A673 (cell line): ENCODE results near the gene AMMECR1. TPM values are rescaled to one million over a fixed set of nuclear protein-coding genes. Genes with fewer than 3 reads are reported as not detected.
A peak's percentile ranks its signal among the peaks of the same experiment; 100 is the strongest.

ENCODE experiments used
- BruUV-seq: library from RNA; stranded (reverse); fragments of 400-500 nt; replicated peaks from 2 replicates; lab custom pipeline; 2021; lab: Mats Ljungman, UMichigan
- CTCF ChIA-PET: fragments of 300-600 bp; sonication (Branson Sonifier 250); formaldehyde crosslinking; loops from one replicate; lab custom pipeline; 2022; ENCODE audit warnings: antibody characterized with exemption; lab: Charles Lee
- POLR2A ChIA-PET: fragments of 300-600 bp; sonication (Branson Sonifier 250); formaldehyde crosslinking; loops from one replicate; lab custom pipeline; 2022; ENCODE audit warnings: antibody characterized with exemption; ENCODE audit not compliant: low non-redundant PET; lab: Charles Lee
- DNase-seq: peaks from one replicate; pipeline ENCODE4 v3.0.0-alpha.2; 2015; ENCODE audit warnings: low spot score
- H3K27ac ChIP-seq: fragments of 200-600 bp; sonication (generic); 2 replicates; pipeline ENCODE4 v1.5.1; 2016; ENCODE audit warnings: mixed run types, low read depth, mild to moderate bottlenecking, mixed read lengths, antibody characterized with exemption, low read length; ENCODE audit not compliant: poor library complexity, severe bottlenecking
- H3K27me3 ChIP-seq: fragments of 200-600 bp; sonication (generic); replicated peaks from 2 replicates; pipeline ENCODE4 v1.6.1; 2017; ENCODE audit warnings: mixed run types, low read depth, mild to moderate bottlenecking, mixed read lengths, antibody characterized with exemption, low read length; ENCODE audit not compliant: insufficient read depth, poor library complexity
- H3K36me3 ChIP-seq: fragments of 200-600 bp; sonication (generic); 2 replicates; pipeline ENCODE4 v1.6.1; 2016; ENCODE audit warnings: mixed run types, mild to moderate bottlenecking, mixed read lengths, antibody characterized with exemption, low read length; ENCODE audit not compliant: insufficient read depth, poor library complexity, severe bottlenecking
- H3K4me1 ChIP-seq: fragments of 200-600 bp; sonication (generic); 2 replicates; pipeline ENCODE4 v1.6.1; 2017; ENCODE audit warnings: mixed run types, mild to moderate bottlenecking, mixed read lengths, antibody characterized with exemption, low read length; ENCODE audit not compliant: insufficient read depth, poor library complexity, severe bottlenecking
- H3K4me3 ChIP-seq: fragments of 200-600 bp; sonication (generic); 2 replicates; pipeline ENCODE4 v1.5.1; 2016; ENCODE audit warnings: low read depth, mixed run types, mild to moderate bottlenecking, mixed read lengths, low read length; ENCODE audit not compliant: poor library complexity, severe bottlenecking
- H3K9me3 ChIP-seq: fragments of 200-600 bp; sonication (generic); 2 replicates; pipeline ENCODE4 v1.6.1; 2016; ENCODE audit warnings: mixed run types, low read depth, mild to moderate bottlenecking, mixed read lengths, antibody characterized with exemption, low read length; ENCODE audit not compliant: poor library complexity, severe bottlenecking
- CTCF ChIP-seq: fragments of 300-800, 200-600 bp; sonication (generic); conservative IDR thresholded peaks from 2 replicates; pipeline ENCODE4 v1.5.1; 2017; ENCODE audit warnings: low read depth, mild to moderate bottlenecking, antibody characterized with exemption, low read length, moderate library complexity, mixed read lengths
- EZH2 ChIP-seq: fragments of 200-600 bp; sonication (generic); IDR thresholded peaks from 2 replicates; pipeline ENCODE4 v1.6.1; 2017; ENCODE audit warnings: borderline replicate concordance, low read depth, mild to moderate bottlenecking, mixed read lengths, antibody characterized with exemption, low read length; ENCODE audit not compliant: poor library complexity, severe bottlenecking
- intact Hi-C: fragments of 100-400 bp; cut with micrococcal nuclease; formaldehyde crosslinking; loops from one replicate; pipeline ENCODE4 v1.10.0; 2022; ENCODE audit not compliant: unreplicated experiment
- total RNA-seq: library from RNA; stranded (reverse); gene quantifications from 2 replicates; pipeline ENCODE4 v1.2.3, GENCODE V29; 2021

Gene AMMECR1
- total RNA-seq, 1 experiment from 2014 or later: 13.0 TPM

- Histone ChIP-seq H3K4me1 (peaks cover 18% of the 10 kb centered on the region), H3K4me3 (no peak overlapping the region), H3K27me3 (no peaks in the 10 kb centered on the region), H3K9me3 (peaks cover 8% of the 10 kb centered on the region), H3K27ac (peak overlapping the region; percentile 57), H3K36me3 (no peaks in the 10 kb centered on the region)
- DNase-seq: peak; percentile 52
- POLR2A ChIA-PET: no interaction called here
- TF ChIP-seq CTCF (no peak), EZH2 (no peak)
- CTCF ChIA-PET: no interaction called here
- intact Hi-C loops: no loop called here
- no TSS peak for BruUV-seq
These were observed 129.0 kb downstream of the AMMECR1 start for GRCh38 chrX:110188701-110189558.

- intact Hi-C loops: no loop called here
- peaks cover 7% of the 10 kb centered on the region for H3K4me1 ChIP-seq
- no peak overlapping the region for H3K27ac ChIP-seq
- CTCF ChIA-PET: no interaction called here
- no peaks in the 10 kb centered on the region for H3K36me3 ChIP-seq
- H3K4me3 ChIP-seq: no peak overlapping the region
- no peaks in the 10 kb centered on the region for H3K27me3 ChIP-seq
- no TSS peak for BruUV-seq
- TF ChIP-seq CTCF (no peak), EZH2 (no peak)
- no peak for DNase-seq
- POLR2A ChIA-PET: no interaction called here
- H3K9me3 ChIP-seq: peaks cover 8% of the 10 kb centered on the region
These were observed 134.6 kb downstream of the AMMECR1 start for GRCh38 chrX:110183314-110183713.

GRCh38 chrX:110182865-110183264, 135.0 kb downstream of the AMMECR1 start:
- Histone ChIP-seq H3K9me3 (peaks cover 8% of the 10 kb centered on the region), H3K4me1 (peaks cover 12% of the 10 kb centered on the region), H3K27me3 (no peaks in the 10 kb centered on the region), H3K36me3 (no peaks in the 10 kb centered on the region), H3K4me3 (no peak overlapping the region), H3K27ac (no peak overlapping the region)
- no peak for DNase-seq
- no TSS peak for BruUV-seq
- TF ChIP-seq CTCF: no peak
- no peak for TF ChIP-seq EZH2
- ChIA-PET POLR2A (no interaction called here), CTCF (no interaction called here)
- intact Hi-C loops: no loop called here
